Gastroesophageal sphincter (tissue), 4 donors: Measurements from ENCODE around the gene DHRSX. TPM values are rescaled to one million over a fixed set of nuclear protein-coding genes. Genes with fewer than 3 reads are reported as not detected.

Experiments used
- ATAC-seq: fragments of 150-250 bp; one replicate; pipeline ENCODE4 v1.9.1; 2016; ENCODE audit warnings: mild to moderate bottlenecking, moderate library complexity
- H3K27ac ChIP-seq, 4 donors: fragments of 200-600 bp; sonication (generic) in 3 of 4; 1 replicate in 3 of 4; 2 replicates in 1 of 4; pipeline ENCODE4 v1.5.1; 2016 to 2019
- H3K27me3 ChIP-seq: fragments of 200-600 bp; sonication (generic); one replicate; pipeline ENCODE4 v1.5.1; 2019
- H3K36me3 ChIP-seq, 2 donors: fragments of 200-600 bp; sonication (generic); one replicate each; pipeline ENCODE4 v1.5.1; 2019; ENCODE audit warnings: control low read depth in 1 of 2
- H3K4me1 ChIP-seq, 3 donors: fragments of 200-600 bp; sonication (generic); 1 replicate in 2 of 3; 2 replicates in 1 of 3; pipeline ENCODE4 v1.5.1; 2016 to 2019; ENCODE audit warnings: control low read depth in 2 of 3
- H3K4me3 ChIP-seq, 2 donors: fragments of 200-600 bp; sonication (generic); one replicate each; pipeline ENCODE4 v1.5.1; 2019; ENCODE audit warnings: mild to moderate bottlenecking in 1 of 2, moderate library complexity in 1 of 2
- H3K9me3 ChIP-seq, 3 donors: fragments of 200-600 bp; sonication (generic); one replicate each; pipeline ENCODE4 v1.5.1; 2017 to 2019; ENCODE audit warnings: control low read depth in 2 of 3
- EP300 ChIP-seq: sonication (generic); formaldehyde crosslinking; IDR thresholded peaks from one replicate; pipeline ENCODE4 v1.6.1; 2017; ENCODE audit warnings: antibody characterized with exemption, mild to moderate bottlenecking
- POLR2A ChIP-seq, 2 donors: fragments of 450-650 bp; IDR thresholded peaks; one replicate each; pipeline ENCODE4 v1.6.1; 2017; ENCODE audit warnings: antibody characterized with exemption in 2 of 2, mild to moderate bottlenecking in 2 of 2, moderate library complexity in 1 of 2
- POLR2AphosphoS5 ChIP-seq: sonication (generic); formaldehyde crosslinking; IDR thresholded peaks from one replicate; pipeline ENCODE4 v1.6.1; 2017; ENCODE audit warnings: antibody characterized with exemption
- whole genome bisulfite sequencing, 2 donors: methylation state at CpG; one replicate each; pipeline ENCODE4 v1.1.5; 2018; ENCODE audit warnings: low coverage in 1 of 2; 5-methylcytosine and 5-hydroxymethylcytosine counted together
- total RNA-seq, 4 donors: library from RNA; depleted of rRNA; stranded (reverse); fragments of >200 nt; gene quantifications; one replicate each; pipeline ENCODE4 v1.1.0, GENCODE V29; 2016
- TF ChIP-seq, protein P1 (sequence below), 4 experiments: fragments of 200-600 bp in 2 of 4; fragments of 450-650 bp in 2 of 4; sonication (generic) in 1 of 4; IDR thresholded peaks; one replicate each; pipeline ENCODE4 v1.5.1; 2017 to 2019; ENCODE audit warnings: antibody characterized with exemption in 4 of 4, mild to moderate bottlenecking in 2 of 4, moderate library complexity in 2 of 4

The DHRSX gene
- total RNA-seq, 4 donors from 2014 or later, result 16.8 to 26.3 (median 21.1) TPM

DNA sequence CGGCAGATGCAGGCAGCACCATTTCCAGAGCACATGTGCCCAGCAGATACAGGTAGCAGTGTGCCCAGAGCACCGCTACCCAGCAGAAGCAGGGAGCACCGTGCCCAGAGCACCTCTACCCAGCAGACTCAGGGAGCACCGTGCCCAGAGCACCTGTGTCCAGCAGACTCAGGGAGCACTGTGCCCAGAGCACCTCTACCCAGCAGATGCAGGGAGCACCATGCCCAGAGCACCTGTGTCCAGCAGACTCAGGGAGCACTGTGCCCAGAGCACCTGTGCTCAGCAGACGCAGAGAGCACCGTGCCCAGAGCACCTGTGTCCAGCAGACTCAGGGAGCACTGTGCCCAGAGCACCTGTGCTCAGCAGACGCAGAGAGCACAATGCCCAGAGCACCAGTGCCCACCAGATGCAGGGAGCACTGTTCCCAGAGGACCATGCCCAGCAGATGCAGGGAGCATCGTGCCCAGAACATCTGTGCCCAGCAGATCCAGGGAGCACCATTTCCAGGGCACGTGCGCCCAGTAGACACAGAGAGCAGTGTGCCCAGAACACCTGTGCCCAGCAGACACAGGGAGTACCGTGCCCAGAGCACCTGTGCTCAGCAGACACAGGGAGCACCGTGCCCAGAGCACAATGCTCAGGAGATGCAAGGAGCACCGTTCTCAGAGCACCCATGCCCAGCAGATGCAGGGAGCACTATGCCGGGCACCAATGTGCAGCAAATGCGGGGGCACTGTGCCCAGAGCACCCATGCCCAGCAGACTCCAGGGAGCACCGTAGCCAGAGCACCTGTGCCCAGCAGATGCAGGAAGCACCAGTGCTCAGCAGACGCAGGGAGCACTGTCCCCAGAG lies 236.4 kb downstream of the DHRSX start:
- Histone ChIP-seq H3K9me3 (no peaks in the 10 kb centered on the region), H3K27ac (no peak overlapping the region), H3K36me3 (peaks cover 0 to 50% of the 10 kb centered on the region in 2 donors), H3K4me3 (no peak overlapping the region), H3K4me1 (peaks cover 0 to 14% (median 0%) of the 10 kb centered on the region in 3 donors), H3K27me3 (no peaks in the 10 kb centered on the region)
- no CpG with 5 or more reads among the region's 17 CpGs for WGBS, 2 donors
- TF ChIP-seq EP300, result no peak
- TF ChIP-seq, protein P1, sequence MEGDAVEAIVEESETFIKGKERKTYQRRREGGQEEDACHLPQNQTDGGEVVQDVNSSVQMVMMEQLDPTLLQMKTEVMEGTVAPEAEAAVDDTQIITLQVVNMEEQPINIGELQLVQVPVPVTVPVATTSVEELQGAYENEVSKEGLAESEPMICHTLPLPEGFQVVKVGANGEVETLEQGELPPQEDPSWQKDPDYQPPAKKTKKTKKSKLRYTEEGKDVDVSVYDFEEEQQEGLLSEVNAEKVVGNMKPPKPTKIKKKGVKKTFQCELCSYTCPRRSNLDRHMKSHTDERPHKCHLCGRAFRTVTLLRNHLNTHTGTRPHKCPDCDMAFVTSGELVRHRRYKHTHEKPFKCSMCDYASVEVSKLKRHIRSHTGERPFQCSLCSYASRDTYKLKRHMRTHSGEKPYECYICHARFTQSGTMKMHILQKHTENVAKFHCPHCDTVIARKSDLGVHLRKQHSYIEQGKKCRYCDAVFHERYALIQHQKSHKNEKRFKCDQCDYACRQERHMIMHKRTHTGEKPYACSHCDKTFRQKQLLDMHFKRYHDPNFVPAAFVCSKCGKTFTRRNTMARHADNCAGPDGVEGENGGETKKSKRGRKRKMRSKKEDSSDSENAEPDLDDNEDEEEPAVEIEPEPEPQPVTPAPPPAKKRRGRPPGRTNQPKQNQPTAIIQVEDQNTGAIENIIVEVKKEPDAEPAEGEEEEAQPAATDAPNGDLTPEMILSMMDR (IDR thresholded peaks at IDR 0.05), result no peak
- no peak for TF ChIP-seq POLR2AphosphoS5
- no peak for TF ChIP-seq POLR2A (IDR thresholded peaks at IDR 0.05)
- no peak for ATAC-seq

DNA sequence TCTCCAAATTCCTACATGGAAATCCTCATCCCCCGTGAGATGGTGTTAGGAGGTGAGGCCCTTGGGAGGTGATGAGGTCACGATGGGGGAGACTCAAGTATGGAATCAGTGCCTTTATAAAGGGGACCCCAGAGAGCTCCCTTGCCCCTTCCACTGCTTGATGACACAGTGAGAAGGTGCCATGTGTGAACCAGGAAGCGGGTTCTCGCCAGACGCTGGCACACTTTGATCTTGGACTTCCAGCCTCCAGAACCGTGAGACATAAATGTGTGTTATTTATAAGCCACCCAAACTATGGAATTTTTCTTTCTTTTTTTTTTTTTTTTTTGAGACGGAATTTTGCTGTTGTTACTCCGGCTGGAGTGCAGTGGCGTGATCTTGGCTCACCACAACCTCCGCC lies 237.6 kb downstream of the DHRSX start:
- ATAC-seq, result no peak
- H3K27me3 ChIP-seq, result no peaks in the 10 kb centered on the region
- TF ChIP-seq POLR2AphosphoS5, result no peak
- TF ChIP-seq POLR2A (IDR thresholded peaks at IDR 0.05), result no peak
- TF ChIP-seq, protein P1 (IDR thresholded peaks at IDR 0.05), result no peak
- TF ChIP-seq EP300, result no peak
- peaks cover 0 to 50% of the 10 kb centered on the region in 2 donors for H3K36me3 ChIP-seq
- 99 to 100% methylated on average over 5 to 9 of the region's 10 CpGs for WGBS, 2 donors
- H3K27ac ChIP-seq, result no peak overlapping the region
- H3K9me3 ChIP-seq, result no peaks in the 10 kb centered on the region
- H3K4me1 ChIP-seq, result peaks cover 0 to 14% (median 0%) of the 10 kb centered on the region in 3 donors
- H3K4me3 ChIP-seq, result no peak overlapping the region

DNA sequence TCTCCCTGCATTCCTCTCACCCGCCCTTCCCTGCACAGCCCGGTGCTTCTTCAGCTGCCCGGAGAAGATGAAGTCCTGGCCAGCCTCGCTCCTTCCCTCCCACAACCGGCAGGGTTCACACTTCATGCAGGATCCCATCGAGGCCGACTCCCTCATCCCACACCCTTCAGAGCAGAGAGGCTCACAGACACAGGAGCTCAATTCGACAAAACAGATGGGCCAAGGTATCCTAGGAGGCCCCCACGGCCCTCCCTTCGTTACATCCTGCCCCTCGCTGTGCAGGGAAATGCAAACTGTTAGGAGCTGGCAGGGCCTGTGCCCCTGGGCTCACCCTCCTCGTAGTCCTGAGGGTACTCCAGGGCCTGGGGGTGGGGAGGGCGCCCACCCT lies 238.1 kb downstream of the DHRSX start:
- H3K27me3 ChIP-seq, result no peaks in the 10 kb centered on the region
- TF ChIP-seq POLR2AphosphoS5 (no peak), EP300 (no peak), POLR2A (IDR thresholded peaks at IDR 0.05) (no peak)
- TF ChIP-seq, protein P1 (IDR thresholded peaks at IDR 0.05), result no peak
- H3K9me3 ChIP-seq, result no peaks in the 10 kb centered on the region
- peaks cover 0 to 50% of the 10 kb centered on the region in 2 donors for H3K36me3 ChIP-seq
- H3K4me1 ChIP-seq, result peaks cover 0 to 14% (median 0%) of the 10 kb centered on the region in 3 donors
- no peak for ATAC-seq
- no peak overlapping the region for H3K27ac ChIP-seq
- 50% methylated on average over 3 of the region's 13 CpGs; no CpG with 5 or more reads in 1 of the 2 donors for WGBS, 2 donors
- H3K4me3 ChIP-seq, result no peak overlapping the region

DNA sequence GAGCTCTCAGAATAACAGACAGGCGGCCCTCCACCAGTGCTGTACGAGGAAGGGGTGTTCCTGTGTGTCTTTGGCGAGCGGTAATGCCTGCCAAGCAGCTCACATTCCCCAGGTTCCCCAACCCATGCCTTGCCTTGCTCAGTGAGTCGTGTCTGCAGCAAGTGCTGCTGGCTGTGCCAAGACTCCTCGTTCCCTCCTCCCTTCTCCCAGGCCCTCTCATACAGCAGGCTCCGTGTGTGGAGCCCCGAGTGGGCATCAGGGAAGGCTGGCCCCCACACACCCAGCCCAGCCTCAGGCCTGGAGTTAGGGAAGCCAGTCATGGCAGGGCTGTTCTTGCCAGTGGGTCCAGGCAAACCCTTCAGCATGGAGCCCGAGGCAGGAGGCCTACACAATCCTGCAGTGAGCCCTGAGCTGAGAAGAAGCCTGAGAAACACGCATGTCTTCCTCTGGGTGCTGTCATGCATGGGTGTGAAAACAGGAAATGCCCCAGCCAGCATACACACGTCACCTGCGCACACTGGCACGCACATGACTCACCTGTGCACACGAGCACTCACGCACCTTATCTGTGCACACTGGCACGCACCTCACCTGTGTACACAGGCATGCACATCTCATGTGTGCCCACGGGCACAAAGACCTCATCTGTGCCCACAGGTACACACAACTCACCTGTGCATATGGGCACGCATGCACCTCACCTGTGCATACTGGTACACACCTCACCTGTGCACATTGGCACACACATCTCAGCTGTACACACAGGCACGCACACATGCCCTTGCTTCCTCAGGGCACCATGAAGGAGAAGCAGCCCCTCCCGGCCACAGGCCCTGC lies 238.7 kb downstream of the DHRSX start:
- Histone ChIP-seq H3K9me3 (no peaks in the 10 kb centered on the region), H3K27me3 (no peaks in the 10 kb centered on the region), H3K4me3 (no peak overlapping the region), H3K36me3 (peaks cover 0 to 48% of the 10 kb centered on the region in 2 donors), H3K4me1 (peaks cover 0 to 14% (median 0%) of the 10 kb centered on the region in 3 donors), H3K27ac (no peak overlapping the region)
- ATAC-seq, result no peak
- no peak for TF ChIP-seq POLR2AphosphoS5
- TF ChIP-seq POLR2A (IDR thresholded peaks at IDR 0.05), result no peak
- TF ChIP-seq, protein P1 (IDR thresholded peaks at IDR 0.05), result no peak
- TF ChIP-seq EP300, result no peak
- WGBS, 2 donors, result 89% methylated on average over 5 of the region's 20 CpGs; no CpG with 5 or more reads in 1 of the 2 donors
